HCEC 1CT (cell line): ENCODE measurements around the gene UQCRC1.

Source experiments
- DNase-seq: peaks from one replicate; pipeline ENCODE4 v3.0.0-alpha.2; 2017

UQCRC1 gene

GRCh38 chr3:48598323-48599076 is 10.9 kb downstream of the UQCRC1 start:
- peak; percentile 97 for DNase-seq

- no peak for DNase-seq
Measured at GRCh38 chr3:48597408-48597800, 12.0 kb downstream of the UQCRC1 start.

DNA sequence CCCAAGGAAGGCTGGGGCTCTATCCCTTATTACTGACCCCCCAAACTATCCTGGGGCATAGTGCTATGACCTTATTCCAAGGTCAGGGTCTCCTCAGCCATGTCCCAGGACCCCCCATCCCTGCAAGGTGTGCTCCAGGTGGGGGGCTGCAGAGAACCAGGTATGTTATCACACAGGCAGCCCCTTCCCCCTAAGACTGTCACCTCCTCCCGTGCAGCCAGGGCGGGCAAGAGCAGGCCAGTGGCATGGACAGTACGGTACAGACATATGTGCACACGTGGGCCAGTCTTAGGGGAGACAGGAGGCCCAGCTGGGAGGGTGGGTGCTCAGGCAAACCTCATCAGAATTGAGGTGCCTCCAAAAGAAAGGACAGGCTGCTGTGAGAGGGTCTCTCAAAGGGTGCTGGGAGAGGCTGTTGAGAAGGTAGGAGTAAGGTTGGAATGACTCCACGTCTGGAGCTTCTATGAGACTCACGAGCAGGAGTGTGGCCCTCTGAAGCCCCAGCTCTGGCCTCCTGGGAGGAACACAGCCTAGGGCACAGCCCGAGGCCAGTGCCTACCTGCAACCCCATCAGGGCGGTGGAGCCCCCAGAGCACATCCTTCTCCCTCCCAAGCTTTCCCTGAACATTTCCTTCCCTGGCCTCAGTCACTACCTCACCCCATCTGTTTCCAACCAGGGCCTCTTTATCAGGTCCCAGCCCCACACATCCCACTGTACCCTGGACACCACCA is 12.6 kb downstream of the UQCRC1 start:
- no peak for DNase-seq

DNA sequence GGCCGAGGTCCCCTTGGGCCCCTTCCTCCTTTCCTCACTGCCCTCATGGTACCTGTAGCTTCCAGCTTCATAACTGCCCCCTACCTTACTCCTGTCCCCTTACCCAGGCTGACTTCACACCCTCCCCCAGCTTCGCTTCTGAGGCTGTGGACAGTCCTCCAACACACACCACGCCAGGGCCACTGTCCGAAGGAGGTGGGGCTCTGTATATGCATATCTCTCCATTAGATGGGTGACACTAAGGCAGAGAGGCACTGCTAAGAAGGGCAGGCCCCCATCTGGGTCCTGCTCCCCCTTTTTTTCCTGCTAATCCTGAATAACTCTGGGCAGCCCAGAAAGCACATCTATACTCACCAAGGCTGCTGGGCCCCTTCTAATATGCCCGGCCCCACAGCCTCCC is 13.3 kb downstream of the UQCRC1 start:
- no peak for DNase-seq

DNA sequence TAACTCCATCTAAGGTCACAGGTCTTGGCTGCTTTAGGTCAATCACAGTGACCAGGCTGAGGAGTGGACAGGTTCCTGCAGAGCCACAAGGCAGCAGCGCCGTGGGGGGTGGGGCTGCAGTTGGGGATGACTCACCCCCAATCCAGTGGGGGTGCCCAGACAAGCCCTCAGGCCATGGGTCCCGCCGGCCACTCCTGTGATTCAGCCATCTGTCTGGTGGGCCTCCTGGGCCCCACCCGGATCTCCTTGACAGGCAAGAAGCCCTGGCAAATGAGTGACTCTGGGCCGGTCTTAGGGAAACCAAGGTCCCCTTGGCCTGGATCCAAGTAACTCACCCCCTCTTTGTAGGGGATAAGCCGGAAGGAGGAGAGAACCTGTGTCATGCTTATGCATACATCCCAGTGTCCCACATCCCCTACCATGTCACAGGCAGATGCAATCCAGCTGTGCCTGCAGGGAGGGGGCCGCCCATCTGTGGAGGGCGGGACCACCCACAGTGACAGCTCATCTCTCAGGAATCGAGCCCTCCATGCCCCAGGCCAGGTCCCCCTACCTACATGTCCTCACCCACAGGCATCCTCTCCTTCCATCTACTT is 13.8 kb downstream of the UQCRC1 start:
- DNase-seq = peak; percentile 98

GRCh38 chr3:48595075-48595525 is 14.3 kb downstream of the UQCRC1 start, which contains the start of gene COL7A1:
Gene COL7A1, minus strand, starts transcription at chr3:48595329. Its CDS starts 170 bp downstream, at chr3:48595159.
- no peak for DNase-seq

DNA sequence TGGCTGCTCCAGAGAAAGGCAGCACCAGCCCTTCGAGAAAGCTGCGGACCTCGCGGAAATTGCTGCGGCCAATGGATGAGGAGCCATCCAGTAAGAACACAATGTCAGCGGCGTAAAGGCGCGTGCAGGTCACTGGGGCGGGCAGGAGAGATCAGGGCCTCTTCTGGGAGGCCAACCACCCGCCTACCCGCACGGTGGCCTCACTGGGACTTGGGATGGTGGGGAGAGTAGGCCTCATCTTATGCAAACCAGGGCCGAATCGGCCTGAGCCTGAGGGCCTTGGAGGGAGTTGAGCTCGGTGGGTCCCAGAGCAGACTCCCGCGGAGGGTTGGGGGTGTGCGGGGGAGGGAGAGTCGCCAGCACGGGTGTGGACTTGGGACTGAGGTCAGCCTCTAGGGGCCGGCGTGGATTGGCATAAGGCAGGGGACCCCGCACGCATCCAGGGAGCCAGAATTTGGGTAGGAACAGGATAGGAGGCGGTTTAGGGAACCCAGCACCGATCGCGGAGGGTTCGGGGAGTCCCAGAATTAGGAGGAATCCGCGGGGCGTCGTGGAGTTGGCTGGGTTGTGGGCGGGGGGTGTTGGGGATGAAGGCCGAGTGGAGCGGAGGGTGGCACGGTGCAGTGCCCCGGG is 14.9 kb downstream of the UQCRC1 start:
- DNase-seq = peak; percentile 21

DNA sequence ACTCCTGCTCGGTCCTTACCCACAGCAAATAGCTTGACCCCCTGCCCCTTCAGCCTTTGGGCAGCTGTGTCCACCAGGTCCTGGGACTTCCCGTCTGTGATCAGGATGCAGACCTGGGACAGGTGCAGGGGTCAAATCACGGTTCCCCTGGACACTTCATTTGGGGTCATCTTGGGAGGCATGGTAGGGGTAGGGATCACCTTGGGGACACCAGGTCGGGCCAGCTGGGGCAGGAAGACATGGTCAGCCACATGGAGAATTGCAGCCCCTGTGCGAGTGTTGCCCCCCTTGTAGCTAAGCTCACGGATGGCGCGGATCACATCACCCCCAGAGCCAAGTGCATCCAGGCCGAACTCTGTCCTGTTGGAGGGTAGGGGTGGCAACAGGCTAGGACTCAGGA is 16.1 kb downstream of the UQCRC1 start:
- no peak for DNase-seq

GRCh38 chr3:48592519-48593087 is 16.8 kb downstream of the UQCRC1 start:
- no peak for DNase-seq

DNA sequence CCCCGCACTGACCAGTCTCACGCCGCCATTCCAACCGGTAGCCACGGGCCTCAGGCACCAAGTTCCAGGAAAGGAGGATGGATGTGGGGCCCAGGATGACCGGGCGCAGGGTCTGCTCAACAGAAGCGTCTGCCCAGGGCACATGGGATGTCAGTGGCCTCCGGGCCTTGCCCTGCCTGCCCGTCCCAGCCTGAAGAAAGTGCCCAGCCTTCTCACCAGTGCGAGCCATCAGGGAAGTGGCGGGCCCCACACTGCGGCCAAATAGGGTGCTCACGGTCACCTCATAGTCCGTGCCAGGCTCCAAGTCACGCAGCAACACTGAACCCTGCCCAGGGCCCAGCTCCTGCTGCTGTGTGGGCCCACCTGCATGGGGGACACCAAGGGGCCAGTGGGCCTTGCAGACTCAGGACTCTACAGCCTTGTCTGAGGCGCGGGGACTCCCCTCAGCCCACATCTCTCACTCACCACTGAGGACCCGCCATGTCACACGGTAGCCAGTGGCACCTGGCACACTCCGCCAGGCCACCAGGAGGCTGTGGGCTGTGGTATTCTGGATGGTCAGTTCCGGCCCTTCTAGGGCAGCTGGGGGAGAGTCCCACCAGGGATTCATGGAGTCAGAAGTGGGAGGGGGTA is 17.4 kb downstream of the UQCRC1 start:
- DNase-seq = no peak

- DNase-seq = no peak
Measured at GRCh38 chr3:48591436-48591835, 18.0 kb downstream of the UQCRC1 start.

DNA sequence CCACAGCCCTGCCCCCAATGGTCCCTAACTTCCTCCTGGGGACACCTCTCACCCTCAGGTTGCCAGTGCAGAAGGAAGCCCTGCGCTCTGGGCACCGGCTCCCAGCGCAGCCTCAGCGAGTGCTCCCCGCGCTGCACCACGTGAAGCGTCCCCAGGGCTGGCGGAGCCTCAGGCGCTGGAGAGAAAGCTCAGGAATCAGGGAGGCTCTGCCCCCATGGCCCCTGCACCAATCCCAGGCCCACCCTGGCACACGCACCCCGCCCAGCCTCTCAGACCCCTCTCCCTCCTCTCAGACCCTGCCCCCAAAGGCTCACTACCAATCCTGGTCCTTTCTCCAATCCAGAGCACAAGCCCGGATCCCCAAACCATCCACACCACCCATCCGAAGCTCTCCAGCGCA is 21.2 kb downstream of the UQCRC1 start:
- no peak for DNase-seq

- no peak for DNase-seq
Measured at GRCh38 chr3:48587686-48588085, 21.8 kb downstream of the UQCRC1 start.

GRCh38 chr3:48585411-48585810 is 24.0 kb downstream of the UQCRC1 start:
- no peak for DNase-seq

- DNase-seq = no peak
Measured at GRCh38 chr3:48584836-48585235, 24.6 kb downstream of the UQCRC1 start.

- DNase-seq = no peak
Measured at GRCh38 chr3:48581621-48582481, 27.6 kb downstream of the UQCRC1 start.

DNA sequence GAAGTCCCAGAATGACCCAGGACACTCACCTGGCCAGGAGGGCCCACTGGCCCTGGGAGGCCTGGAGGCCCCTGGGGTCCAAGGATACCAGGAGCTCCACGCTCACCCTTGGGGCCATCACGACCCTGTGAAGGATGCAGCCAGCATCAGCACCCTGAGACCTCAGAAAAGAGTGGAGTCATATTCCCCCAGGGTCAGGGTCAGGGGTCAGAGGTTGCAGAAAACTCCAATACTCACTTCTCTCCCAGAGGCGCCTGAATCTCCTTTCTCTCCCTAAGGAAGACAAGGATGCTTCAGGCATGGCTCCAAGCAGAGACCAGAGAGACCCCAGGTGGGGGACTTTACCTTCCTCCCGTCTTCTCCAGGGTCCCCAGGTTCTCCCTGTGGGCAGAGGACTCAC is 32.8 kb downstream of the UQCRC1 start:
- no peak for DNase-seq

- DNase-seq = no peak
Measured at GRCh38 chr3:48575366-48575765, 34.1 kb downstream of the UQCRC1 start.

GRCh38 chr3:48573973-48574585 is 35.4 kb downstream of the UQCRC1 start:
- no peak for DNase-seq

GRCh38 chr3:48572517-48572916 is 36.9 kb downstream of the UQCRC1 start:
- no peak for DNase-seq

DNA sequence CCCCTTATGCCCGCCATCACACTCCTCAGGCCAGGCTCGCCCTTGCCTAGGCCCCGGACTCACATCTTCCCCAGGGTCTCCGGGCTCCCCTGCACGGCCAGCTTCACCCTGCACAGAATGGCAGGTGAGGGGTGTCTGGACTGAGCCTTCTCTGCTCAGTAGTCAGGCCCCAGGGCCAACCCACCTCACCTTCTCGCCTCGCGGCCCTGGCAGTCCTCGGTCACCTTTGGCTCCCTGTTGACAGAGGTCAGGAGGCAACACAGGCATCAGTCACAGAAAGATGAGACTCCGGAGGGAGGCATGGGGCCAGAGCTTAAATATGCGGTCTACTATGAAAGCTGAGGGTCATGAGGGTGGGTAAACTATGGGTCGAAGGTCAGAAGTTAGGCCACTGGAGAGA is 37.5 kb downstream of the UQCRC1 start:
- DNase-seq = no peak
